Loucy (cell line): ENCODE data around the gene ZDHHC14.

Experiments used
- H2AFZ ChIP-seq: fragments of 200-600 bp; sonication (generic); 2 replicates; pipeline ENCODE4 v1.6.0; 2016; ENCODE audit warnings: antibody characterized with exemption, mild to moderate bottlenecking, low read length, moderate library complexity
- H3F3A ChIP-seq: fragments of 200-600 bp; 2 replicates; pipeline ENCODE4 v1.6.0; 2016; ENCODE audit warnings: antibody characterized with exemption, low read depth, mild to moderate bottlenecking
- H3K27me3 ChIP-seq: fragments of 200-600 bp; sonication (generic); 2 replicates; pipeline ENCODE4 v1.6.1; 2014; ENCODE audit warnings: low read length, mild to moderate bottlenecking; ENCODE audit not compliant: insufficient read depth, poor library complexity, severe bottlenecking
- H3K36me3 ChIP-seq: fragments of 200-600 bp; sonication (generic); 2 replicates; pipeline ENCODE4 v1.6.1; 2016; ENCODE audit warnings: low read length; ENCODE audit not compliant: insufficient read depth
- H3K4me1 ChIP-seq: fragments of 200-600 bp; sonication (generic); 2 replicates; pipeline ENCODE4 v1.5.1; 2014; ENCODE audit warnings: low read length, mild to moderate bottlenecking; ENCODE audit not compliant: insufficient read depth, poor library complexity, severe bottlenecking
- H3K4me2 ChIP-seq: fragments of 200-600 bp; sonication (generic); 2 replicates; pipeline ENCODE4 v1.6.0; 2014; ENCODE audit warnings: antibody characterized with exemption, low read length, low read depth, mild to moderate bottlenecking; ENCODE audit not compliant: poor library complexity, severe bottlenecking
- H3K4me3 ChIP-seq: fragments of 200-600 bp; sonication (generic); 2 replicates; pipeline ENCODE4 v1.5.1; 2014; ENCODE audit warnings: low read length, mild to moderate bottlenecking, mixed read lengths; ENCODE audit not compliant: poor library complexity, severe bottlenecking
- H3K79me2 ChIP-seq: fragments of 200-600 bp; sonication (generic); 2 replicates; pipeline ENCODE4 v1.6.1; 2014; ENCODE audit warnings: low read length; ENCODE audit not compliant: insufficient read depth
- H3K9ac ChIP-seq: fragments of 200-600 bp; sonication (generic); 2 replicates; pipeline ENCODE4 v1.6.0; 2014; ENCODE audit warnings: mild to moderate bottlenecking, low read depth, low read length, moderate library complexity; ENCODE audit not compliant: poor library complexity, severe bottlenecking
- H3K9me2 ChIP-seq: fragments of 200-600 bp; sonication (generic); replicated peaks from 2 replicates; pipeline ENCODE4 v1.6.1; 2016; ENCODE audit warnings: low read depth, low read length, mixed read lengths
- H3K9me3 ChIP-seq: fragments of 200-600 bp; sonication (generic); 2 replicates; pipeline ENCODE4 v1.6.1; 2014; ENCODE audit warnings: mild to moderate bottlenecking, antibody characterized with exemption, low read length, low read depth; ENCODE audit not compliant: insufficient read depth
- H4K20me1 ChIP-seq: fragments of 200-600 bp; sonication (generic); 2 replicates; pipeline ENCODE4 v1.6.0; 2014; ENCODE audit warnings: antibody characterized with exemption, low read length, mild to moderate bottlenecking; ENCODE audit not compliant: insufficient read depth, poor library complexity, severe bottlenecking
- EZH2phosphoT487 ChIP-seq: fragments of 200-600 bp; IDR thresholded peaks from 2 replicates; pipeline ENCODE4 v1.6.1; 2018; ENCODE audit warnings: antibody characterized with exemption, mild to moderate bottlenecking, moderate library complexity, borderline replicate concordance
- TF ChIP-seq, protein P1 (sequence below): fragments of 200-600 bp; sonication (generic); conservative IDR thresholded peaks from 2 replicates; pipeline ENCODE4 v1.5.1; 2014; ENCODE audit warnings: mild to moderate bottlenecking, antibody characterized with exemption, low read length

ZDHHC14 gene

GRCh38 chr6:157609117-157609516 lies 228.1 kb downstream of the ZDHHC14 start:
- H3K9me2 ChIP-seq, result no peaks in the 10 kb centered on the region
- no peaks in the 10 kb centered on the region for H3K27me3 ChIP-seq
- no peaks in the 10 kb centered on the region for H3K4me1 ChIP-seq
- H3K36me3 ChIP-seq, result no peaks in the 10 kb centered on the region
- TF ChIP-seq, protein P1, sequence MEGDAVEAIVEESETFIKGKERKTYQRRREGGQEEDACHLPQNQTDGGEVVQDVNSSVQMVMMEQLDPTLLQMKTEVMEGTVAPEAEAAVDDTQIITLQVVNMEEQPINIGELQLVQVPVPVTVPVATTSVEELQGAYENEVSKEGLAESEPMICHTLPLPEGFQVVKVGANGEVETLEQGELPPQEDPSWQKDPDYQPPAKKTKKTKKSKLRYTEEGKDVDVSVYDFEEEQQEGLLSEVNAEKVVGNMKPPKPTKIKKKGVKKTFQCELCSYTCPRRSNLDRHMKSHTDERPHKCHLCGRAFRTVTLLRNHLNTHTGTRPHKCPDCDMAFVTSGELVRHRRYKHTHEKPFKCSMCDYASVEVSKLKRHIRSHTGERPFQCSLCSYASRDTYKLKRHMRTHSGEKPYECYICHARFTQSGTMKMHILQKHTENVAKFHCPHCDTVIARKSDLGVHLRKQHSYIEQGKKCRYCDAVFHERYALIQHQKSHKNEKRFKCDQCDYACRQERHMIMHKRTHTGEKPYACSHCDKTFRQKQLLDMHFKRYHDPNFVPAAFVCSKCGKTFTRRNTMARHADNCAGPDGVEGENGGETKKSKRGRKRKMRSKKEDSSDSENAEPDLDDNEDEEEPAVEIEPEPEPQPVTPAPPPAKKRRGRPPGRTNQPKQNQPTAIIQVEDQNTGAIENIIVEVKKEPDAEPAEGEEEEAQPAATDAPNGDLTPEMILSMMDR, result no peak
- no peak for TF ChIP-seq EZH2phosphoT487
- H2AFZ ChIP-seq, result no peak overlapping the region
- H3K9ac ChIP-seq, result no peak overlapping the region
- H3K4me3 ChIP-seq, result no peak overlapping the region
- H3K79me2 ChIP-seq, result no peaks in the 10 kb centered on the region
- H3K9me3 ChIP-seq, result no peaks in the 10 kb centered on the region
- no peak overlapping the region for H3K4me2 ChIP-seq
- no peaks in the 10 kb centered on the region for H3F3A ChIP-seq
- no peaks in the 10 kb centered on the region for H4K20me1 ChIP-seq

DNA sequence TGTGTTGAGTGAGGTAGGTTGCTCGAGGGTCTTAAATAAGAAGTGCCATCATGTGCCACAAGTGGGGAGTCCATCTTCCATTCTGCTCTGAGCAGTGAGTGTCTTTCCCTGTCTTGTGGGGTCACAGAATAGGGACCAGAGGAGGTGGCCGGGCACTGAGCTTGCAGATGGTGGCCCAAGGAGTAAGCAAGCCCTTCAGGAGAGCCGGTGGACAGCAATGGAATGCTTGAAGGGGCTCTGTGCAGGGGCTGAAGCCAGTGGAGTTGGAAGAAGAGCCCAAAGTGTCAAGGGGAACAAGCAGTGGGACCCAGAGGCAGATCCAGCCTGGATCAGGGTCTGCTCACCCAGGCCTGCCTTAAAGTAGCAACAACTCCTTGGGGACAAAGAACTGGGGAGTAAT lies 228.6 kb downstream of the ZDHHC14 start:
- Histone ChIP-seq H3K4me1 (no peaks in the 10 kb centered on the region), H3K9me3 (no peaks in the 10 kb centered on the region), H2AFZ (no peak overlapping the region), H3K36me3 (no peaks in the 10 kb centered on the region), H4K20me1 (no peaks in the 10 kb centered on the region), H3K27me3 (no peaks in the 10 kb centered on the region), H3K4me3 (no peak overlapping the region), H3K9ac (no peak overlapping the region), H3F3A (no peaks in the 10 kb centered on the region), H3K4me2 (no peak overlapping the region), H3K79me2 (no peaks in the 10 kb centered on the region), H3K9me2 (no peaks in the 10 kb centered on the region)
- TF ChIP-seq, protein P1, result no peak
- TF ChIP-seq EZH2phosphoT487, result no peak

- no peak overlapping the region for H3K4me2 ChIP-seq
- TF ChIP-seq EZH2phosphoT487, result no peak
- TF ChIP-seq, protein P1, result no peak
- no peaks in the 10 kb centered on the region for H3K27me3 ChIP-seq
- no peak overlapping the region for H2AFZ ChIP-seq
- H3K9ac ChIP-seq, result no peak overlapping the region
- H3K4me3 ChIP-seq, result no peak overlapping the region
- no peaks in the 10 kb centered on the region for H3F3A ChIP-seq
- no peaks in the 10 kb centered on the region for H3K36me3 ChIP-seq
- no peaks in the 10 kb centered on the region for H3K9me3 ChIP-seq
- no peaks in the 10 kb centered on the region for H3K4me1 ChIP-seq
- no peaks in the 10 kb centered on the region for H3K79me2 ChIP-seq
- H4K20me1 ChIP-seq, result no peaks in the 10 kb centered on the region
- H3K9me2 ChIP-seq, result no peaks in the 10 kb centered on the region
Observed at GRCh38 chr6:157610451-157610999, 229.5 kb downstream of the ZDHHC14 start.
